GM21447 (cell line): ENCODE measurements around the gene ABHD14A.
A peak's percentile ranks its signal among the peaks of the same experiment; 100 is the strongest.
"Not testable (repeated sequence)": the region's sequence is repeated elsewhere in the genome, so short reads cannot be mapped to it uniquely, and the experiment has no call there.

Source experiments
- ATAC-seq: cut with Tn5 transposase; IDR thresholded peaks from one replicate; pipeline ENCODE4 v1.9.1; 2021; ENCODE audit not compliant: unreplicated experiment

ABHD14A gene

DNA sequence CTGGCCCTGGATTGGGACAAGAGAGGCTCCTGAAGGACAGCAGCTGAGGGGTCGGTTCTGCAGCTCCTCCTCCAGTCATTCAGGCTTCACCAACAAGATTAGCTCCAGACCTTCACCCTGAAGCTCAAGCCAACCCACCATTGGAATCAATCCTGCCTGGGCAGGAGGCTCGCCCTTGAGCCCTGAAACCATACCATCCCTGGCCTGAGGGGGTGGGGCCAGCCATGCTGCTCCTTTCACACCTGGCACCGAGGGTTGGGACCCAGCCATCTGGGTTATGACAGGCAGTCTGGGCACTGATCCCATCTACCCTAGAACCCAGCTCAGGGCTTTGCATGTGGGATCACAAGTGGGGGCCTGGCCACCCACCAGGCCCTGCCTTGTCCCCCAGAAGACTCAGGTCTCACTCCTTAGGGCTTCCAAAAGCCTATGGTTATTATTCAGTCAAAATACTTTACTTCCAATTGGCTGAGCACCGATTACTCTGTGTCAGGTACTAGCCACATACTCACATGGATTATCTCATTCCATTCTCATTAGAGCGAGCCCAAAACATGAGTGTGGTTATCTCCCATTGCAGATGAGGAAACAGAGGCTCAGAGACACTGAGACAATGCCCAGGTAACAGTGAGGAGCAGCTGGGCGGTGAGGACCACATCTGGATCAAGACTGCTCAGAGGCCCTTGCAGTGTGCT lies 4.1 kb upstream of the ABHD14A start:
- ATAC-seq = no peak

GRCh38 chr3:51971350-51971749 lies 3.5 kb upstream of the ABHD14A start:
- no peak for ATAC-seq

DNA sequence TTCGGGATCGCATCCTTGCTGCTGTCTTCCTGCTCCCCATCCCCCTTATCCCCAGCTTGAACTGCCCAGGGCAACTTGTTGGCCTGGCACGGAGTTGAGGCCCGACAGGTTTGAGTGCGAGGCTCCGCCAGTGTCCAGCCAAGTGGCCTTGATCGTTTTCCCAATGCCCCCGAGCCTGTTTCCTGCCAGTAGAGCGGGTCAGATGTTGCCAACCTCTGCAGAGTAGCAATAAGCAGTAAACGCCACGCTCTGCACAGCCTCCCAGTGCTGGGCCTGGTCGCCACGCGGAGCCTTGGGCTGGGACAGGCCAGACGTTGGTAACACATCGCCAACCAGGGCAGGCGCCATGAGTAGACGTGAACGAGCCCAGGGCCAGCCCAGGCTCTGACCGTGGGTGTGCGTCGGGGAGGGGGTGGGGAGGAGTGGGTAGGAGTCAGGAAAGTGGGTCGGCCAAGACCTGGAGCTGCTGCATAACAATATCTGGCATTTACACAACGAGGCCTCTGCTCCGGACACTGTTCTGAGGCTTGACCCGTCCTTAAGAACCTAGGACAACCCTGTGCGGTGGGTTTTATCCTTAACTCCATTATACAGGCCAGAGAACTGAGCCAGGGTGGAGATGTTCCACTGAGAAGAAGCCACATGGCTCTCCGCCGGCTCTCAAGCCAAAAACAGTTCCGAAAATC lies 444 bp upstream of the ABHD14A start:
- ATAC-seq = peak; percentile 14

- ATAC-seq = no peak
Measured at GRCh38 chr3:51975852-51976549, 1.1 kb downstream of the ABHD14A start.

GRCh38 chr3:51977446-51978142 lies 2.7 kb downstream of the ABHD14A start:
- ATAC-seq = no peak

- no peak for ATAC-seq
Measured at GRCh38 chr3:51978143-51978502, 3.3 kb downstream of the ABHD14A start.

DNA sequence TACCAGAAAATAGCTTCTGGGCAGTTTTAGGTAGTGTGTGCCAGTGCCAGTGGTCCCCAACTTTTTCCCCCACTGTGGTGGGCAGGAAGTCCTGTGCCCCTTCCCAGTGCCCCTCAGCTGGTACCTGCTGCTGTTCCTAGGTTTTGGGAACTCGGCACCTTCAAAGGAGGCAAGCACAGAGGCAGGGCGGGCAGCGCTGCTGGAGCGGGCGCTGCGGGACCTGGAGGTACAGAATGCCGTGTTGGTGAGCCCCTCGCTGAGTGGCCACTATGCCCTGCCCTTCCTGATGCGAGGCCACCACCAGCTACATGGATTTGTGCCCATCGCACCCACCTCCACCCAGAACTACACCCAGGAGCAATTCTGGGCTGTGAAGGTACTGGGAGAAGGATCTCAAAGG lies 5.4 kb downstream of the ABHD14A start:
- ATAC-seq = no peak

- ATAC-seq = peak; percentile 57
Measured at GRCh38 chr3:51982352-51982837, 7.5 kb downstream of the ABHD14A start.

DNA sequence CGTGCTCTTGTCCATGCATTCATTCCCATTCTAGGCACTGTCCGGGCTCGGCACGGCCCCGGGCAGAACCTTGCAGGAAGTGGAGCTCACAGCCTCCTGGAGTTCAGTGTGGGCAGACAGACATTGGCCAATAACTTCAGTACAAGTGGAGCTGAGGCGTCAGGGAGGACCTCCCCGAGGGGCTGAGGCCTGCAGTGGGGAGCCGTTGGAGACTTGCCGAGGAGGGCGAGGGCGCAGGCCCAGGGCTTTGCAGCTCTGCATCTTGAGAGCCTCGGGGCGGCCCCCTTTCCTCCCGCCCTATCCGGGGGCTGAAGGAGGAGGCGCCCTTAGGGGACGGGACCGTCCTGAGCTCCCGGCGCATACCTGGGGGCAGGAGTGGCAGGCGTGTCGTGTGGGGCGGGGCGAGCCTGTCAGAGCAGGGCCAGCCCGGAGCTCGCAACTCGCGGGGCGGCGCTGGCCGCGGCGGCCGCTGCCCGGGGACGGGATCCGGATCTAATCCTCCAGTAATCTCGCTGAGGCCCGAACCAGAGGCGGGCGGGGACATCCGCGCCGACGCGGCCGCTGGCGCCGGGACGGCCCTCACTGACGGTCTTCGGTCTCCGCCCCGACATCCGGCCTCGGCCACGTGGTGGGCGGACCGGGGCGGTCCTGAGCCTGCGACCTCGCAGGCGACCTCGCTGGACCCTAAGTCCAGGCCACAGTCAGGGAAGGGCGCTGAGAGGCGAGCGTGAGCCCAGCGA lies 8.1 kb downstream of the ABHD14A start, which contains the start of gene ACY1:
Gene ACY1 (plus strand): TSS at position 698 of the 740 bp plus-strand sequence. CDS start 530 bp downstream, outside the sequence.
- ATAC-seq = peak; percentile 72

DNA sequence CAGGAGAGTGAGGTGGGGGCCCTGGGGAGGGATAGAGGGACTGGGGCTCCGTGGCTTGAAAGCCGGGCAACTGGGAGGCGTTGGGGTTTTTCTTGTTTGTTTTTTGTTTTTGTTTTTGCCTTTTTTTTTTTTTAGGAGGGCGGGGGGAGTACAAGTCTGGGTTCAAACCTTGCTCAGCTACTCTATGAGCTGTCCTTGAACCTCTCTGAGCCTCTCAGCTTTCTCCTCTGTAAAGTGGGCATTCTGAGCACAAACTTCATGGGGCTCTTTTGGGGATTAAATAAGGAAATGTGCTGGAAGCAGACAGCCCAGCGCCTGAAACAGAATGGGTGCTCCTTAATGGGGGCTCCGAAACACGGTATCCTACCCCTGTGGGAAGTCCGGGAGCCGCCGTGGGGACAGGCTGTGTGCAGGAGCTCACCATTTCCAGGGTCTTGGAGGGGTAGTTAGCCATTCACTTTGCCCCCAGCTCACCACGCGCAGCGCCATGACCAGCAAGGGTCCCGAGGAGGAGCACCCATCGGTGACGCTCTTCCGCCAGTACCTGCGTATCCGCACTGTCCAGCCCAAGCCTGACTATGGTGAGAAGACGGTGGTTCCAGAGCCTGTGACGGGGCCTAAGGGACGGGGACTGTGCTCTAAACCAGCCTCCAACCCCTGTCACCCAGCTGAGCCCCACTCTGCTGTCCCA lies 8.9 kb downstream of the ABHD14A start:
- ATAC-seq = no peak

DNA sequence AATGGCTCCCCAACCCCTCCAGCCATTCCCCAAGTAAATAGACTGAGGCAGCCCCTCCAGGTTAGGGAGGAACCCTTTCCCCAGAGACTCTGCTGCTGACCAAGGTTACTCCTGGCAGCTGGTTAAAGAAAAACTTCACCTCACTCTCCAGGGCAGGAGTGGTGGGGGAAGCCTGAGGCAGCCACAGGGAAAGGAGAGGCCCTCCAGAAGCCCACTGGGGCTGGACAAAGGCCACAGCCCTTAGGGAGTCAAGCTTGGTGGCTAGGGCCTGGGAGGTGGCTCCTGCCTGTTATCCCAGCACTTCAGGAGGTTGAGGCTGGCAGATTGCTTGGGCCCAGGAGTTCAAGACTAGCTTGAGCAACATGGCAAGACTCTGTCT lies 9.4 kb downstream of the ABHD14A start:
- ATAC-seq = no peak

GRCh38 chr3:51985063-51985462 lies 10.2 kb downstream of the ABHD14A start:
- no peak for ATAC-seq

GRCh38 chr3:51986010-51986947 lies 11.4 kb downstream of the ABHD14A start:
- ATAC-seq = no peak

- ATAC-seq = no peak
Measured at GRCh38 chr3:51987568-51987967, 12.7 kb downstream of the ABHD14A start.

- ATAC-seq = no peak
Measured at GRCh38 chr3:51988286-51989146, 13.7 kb downstream of the ABHD14A start.

DNA sequence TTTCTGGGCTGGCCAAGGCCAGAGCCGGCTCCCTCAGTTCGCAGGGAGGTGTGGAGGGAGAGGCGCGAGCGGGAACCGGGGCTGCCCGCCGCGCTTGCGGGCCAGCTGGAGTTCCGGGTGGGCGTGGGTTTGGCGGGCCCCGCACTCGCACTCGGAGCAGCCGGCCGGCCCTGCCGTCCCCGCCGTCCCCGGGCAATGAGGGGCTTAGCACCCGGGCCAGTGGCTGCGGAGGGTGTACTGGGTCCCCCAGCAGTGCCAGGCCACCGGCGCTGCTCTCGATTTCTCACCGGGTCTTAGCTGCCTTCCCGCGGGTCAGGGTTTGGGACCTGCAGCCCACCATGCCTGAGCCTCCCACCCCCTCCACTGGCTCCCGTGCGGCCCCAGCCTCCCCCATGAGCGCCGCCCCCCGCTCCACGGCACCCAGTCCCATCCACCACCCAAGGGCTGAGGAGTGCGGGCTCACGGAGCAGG lies 15.7 kb downstream of the ABHD14A start:
- not testable (repeated sequence) for ATAC-seq

DNA sequence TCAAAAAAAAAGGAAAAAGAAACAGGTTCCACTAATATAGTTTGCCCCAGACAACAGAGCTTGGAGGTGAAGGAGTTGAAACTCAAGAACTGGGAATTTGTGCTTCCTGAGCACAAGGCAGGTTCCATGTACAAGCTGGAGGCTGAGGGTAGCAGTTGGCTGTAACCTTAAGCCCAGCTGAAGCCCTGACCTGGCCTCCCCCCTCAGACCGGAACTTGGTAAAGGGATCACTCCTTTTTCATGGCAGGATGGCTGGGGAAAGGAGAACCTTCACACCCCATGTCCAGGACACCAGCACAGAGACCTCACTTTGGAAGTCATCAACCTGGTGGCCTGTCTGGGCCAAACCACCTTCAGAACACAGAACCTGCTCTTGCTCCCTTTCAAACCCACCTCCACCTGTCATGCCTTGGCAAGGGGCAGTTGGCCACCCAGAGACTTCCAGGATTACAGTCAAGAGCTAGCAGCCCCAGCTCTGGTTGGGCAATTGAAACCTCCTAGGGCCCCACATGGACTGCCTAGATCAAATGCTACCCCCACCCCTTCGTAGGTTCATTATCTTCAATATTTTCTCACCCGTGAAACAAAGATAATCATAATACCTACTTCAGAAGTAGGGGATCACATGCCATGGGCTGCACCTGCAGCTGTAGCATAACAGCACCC lies 17.3 kb downstream of the ABHD14A start:
- ATAC-seq = no peak
